Endometrium (tissue), 2 donors: ENCODE data around the gene RPS6KC1.
"Not testable (repeated sequence)": the region's sequence is repeated elsewhere in the genome, so short reads cannot be mapped to it uniquely, and the experiment has no call there.

Source experiments
- FAIRE-seq: peaks from 2 replicates; lab custom pipeline; 2012; peaks lifted over from hg19 to GRCh38; lab: Jason Lieb, UNC
- donor health status: control.
- donor health status: control.

The RPS6KC1 gene

DNA sequence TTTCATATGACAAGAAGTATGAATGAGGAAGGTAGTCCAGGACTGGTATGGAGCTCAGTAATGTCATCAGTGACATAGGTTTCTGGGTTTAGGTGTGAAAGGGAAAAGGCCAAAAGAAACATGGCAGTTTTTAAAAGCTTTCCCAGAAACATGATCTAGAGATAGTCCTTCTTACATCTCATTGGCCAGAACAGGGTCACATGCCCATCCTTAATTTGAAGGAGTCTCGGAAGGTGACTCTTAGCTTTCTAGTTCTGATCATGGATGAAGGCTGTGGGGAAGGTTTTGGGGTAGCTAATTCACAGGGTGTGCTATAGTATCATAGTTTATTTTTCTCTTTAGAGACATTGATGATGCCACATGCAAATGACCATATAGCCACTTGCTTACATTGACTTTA, 55.3 kb downstream of the RPS6KC1 start:
- FAIRE-seq, result no peak

DNA sequence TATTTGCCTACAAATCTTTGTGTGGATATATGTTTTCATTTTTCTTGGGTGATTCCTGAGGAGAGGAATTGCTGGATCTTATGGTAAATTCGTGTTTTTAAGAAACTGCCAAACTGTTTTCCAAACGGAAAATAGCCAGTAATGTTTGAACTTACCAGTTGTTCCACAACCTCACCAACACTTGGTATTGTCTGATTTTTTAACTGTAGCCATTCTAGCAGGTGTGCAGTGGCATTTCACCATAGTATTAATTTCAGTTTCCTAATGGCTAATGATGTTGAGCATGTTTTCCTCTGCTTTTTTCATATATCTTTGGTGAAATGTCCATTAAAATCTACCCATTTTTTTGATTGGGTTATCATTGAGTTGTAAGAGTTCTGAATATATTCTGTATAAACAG, 56.6 kb downstream of the RPS6KC1 start:
- no peak for FAIRE-seq

DNA sequence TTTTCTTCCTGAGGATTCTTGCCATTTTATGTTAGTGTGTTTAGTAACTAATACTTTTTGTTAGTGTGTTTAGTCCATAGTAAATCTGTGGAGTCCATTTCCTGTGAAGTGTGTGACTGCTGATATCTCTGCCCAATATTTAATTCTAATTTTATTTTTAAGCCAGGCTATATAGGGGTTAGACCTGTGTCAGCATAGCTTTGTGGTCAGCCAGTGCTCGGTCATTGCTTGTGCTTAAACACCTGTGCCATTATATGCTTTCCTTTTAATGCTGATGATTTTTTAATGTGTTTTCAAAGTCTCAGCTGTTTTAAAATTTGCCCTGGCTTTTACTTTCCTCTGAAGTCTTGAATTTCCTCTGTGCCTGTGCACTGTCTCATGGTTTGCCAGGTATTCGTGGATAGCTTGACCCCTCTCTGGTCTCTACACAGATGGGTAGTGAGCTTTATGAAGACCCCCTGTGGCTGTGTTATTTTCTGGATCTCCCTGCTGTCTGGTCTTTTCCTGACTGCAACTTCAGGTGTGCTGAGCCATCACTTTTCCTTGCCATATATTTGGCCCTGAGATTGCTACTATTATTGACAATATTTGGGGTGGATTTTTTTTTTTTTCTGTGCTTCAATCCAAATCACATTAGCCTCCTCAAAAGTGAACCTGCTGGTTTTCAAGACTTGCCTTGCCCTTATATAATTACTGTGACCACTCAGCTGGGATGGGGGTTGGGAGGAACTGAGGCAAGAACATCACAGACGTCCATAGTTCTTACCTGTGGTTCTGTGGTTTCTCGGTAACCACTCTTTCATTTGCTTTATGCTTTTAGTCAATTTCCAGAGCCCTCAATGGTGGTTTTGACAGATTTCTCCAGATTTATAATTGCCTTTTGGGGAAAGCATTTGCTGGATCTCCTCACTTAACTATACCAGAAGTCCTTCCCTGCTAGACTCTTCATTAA, 59.6 kb downstream of the RPS6KC1 start:
- no peak for FAIRE-seq

DNA sequence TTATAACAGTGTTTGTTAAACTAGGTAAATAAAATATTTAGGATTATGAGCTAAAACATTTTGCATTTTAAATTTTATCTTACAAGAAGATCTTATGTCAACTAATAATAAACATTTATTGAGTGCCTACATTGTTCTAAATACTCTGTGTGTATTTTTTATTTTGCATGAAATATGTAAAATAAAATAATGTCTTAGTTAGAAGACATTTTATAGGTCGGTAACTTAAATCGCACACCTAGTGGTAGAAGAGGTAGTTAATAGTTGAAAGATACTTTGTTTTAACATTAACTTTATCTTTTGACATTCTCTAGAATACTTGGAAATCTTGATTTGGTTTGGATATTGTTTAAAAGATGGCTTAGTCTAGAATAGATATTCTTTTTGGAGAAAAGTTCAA, 60.5 kb downstream of the RPS6KC1 start:
- FAIRE-seq, result peak; percentile 81

DNA sequence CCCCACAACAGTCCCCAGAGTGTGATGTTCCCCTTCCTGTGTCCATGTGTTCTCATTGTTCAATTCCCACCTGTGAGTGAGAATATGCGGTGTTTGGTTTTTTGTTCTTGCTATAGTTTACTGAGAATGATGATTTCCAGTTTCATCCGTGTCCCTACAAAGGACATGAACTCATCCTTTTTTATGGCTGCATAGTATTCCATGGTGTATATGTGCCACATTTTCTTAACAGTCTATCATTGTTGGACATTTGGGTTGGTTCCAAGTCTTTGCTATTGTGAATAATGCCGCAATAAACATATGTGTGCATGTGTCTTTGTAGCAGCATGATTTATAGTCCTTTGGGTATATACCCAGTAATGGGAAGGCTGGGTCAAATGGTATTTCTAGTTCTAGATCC, 61.7 kb downstream of the RPS6KC1 start:
- FAIRE-seq, result not testable (repeated sequence)

DNA sequence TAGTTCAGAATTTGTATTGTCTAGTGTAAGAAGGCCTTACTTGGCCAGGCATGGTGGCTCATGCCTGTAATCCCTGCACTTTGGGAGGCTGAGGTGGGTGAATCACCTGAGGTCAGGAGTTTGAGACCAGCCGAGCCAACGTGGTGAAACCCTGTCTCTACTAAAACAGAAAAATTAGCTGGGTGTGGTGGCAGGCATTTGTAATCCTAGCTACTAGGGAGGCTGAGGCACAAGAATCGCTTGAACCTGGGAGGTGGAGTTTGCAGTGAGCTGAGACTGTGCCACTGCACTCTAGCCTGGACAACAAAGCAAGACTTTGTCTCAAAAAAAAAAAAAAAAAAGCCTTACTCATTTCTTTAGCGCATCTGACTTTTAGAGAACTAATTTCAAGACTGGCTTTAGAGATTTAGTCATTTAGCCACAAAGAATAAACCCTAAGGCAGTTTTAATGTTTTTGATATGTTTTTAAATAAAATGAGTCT, 66.7 kb downstream of the RPS6KC1 start:
- FAIRE-seq, result not testable (repeated sequence)

DNA sequence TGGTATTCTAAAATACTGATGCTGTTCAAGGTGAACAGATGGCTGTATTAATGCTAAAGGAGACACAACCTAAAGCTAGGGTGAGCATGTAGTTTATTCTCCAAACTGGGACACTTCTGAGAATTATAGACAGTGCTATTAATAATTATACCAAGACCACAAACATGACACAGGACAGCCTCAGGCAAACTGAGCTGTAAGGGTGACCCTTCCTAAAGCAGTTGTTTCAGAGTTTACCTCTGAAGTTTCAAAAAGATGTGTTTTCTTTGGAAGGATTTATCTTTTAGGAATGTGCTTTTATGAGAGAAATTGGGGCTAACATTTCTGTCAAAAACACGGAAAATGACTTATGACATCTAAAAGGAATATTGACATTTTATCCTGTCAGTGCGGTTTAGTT, 68.8 kb downstream of the RPS6KC1 start:
- FAIRE-seq, result no peak

DNA sequence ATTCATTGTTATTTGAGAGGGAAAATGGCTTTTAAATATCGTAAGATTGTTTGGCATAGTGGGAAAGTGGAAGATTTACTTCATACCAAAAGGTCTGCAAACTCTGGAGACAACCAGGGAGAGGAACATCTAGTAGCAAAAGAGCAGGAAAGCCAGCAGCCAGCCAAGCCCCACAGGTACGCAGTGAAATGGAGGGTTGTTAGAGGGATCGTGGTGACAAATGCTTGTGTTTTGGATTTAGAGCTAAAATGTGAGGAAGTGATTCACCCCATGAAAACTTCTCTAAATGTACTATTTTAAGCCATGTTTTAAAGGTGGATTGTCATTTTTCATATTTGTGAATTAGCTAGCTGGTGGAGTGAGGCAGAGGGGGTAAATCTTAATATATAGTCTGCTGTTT, 69.3 kb downstream of the RPS6KC1 start:
- no peak for FAIRE-seq

DNA sequence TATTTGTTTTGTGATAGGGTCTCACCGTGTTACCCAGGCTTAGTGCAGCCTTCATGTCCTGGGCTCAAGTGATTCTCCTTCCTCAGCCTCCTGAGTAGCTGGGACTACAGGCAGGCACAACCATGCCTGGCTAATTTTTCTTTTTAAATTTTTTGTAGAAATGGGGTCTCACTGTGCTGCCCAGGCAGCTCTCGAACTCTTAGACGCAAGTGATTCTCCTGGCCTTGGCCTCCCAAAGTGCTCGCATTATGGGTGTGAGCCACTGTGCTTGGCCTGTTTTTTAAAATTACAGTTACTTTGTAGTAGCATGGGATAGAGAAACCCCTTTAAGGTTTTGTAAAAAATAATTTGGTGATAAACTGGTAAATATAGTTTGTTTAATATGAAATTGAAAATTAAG, 69.9 kb downstream of the RPS6KC1 start:
- FAIRE-seq, result no peak

DNA sequence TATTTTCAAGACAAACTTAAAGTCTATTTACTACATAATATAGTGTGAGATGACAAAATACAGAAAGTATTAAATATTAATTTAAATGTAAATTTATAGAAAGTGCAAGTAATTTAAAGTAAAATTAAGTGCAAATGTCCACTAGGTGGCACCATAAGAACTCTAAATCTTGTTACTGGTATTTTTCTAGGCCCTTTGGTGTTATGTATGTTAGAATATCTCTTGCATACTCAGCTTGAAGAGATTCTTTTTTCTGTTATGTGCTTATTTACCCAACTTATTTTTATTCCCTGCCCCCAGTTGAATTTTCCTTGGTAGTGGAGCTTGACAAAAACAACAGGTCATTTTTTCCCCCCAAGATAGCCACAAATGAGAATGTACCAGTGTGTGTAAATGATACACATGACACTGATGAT, 71.5 kb downstream of the RPS6KC1 start:
- FAIRE-seq, result peak; percentile 70

DNA sequence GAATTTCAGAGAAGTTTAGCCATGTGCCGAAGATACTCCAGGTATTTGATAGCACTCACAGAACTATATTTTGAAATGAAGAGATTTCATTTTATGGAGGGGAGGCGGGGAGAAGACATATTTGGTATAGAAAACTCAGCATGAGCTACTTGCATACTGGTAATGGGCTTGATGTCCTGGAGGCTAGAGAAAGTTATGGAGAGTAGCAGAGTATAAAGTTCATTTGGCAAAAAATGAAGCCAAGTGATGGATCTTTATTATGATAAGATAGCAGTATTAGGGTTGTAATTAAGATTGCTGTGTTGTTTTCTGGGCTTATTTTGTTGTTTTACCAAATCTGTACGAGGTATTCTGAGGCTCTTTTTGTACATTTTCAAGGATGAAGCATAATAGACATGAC, 72.0 kb downstream of the RPS6KC1 start:
- FAIRE-seq, result no peak

DNA sequence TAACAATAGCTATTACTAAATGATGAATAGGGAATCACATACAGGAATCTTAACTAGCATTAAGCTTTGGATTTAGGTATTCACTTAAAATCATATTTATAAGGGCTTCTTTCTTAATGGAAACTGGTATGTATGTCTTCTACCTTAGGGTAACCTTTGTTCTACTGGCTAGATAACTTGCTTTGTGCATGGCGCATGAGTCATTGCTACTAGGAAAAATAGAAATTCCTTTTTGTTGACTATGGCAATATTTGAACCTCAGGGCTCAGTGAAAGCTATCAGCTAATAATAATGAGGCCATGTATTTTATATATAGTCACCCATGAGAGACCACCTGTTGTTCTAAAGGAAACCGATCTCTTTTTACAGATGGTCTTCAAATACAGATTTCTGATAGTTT, 72.5 kb downstream of the RPS6KC1 start:
- no peak for FAIRE-seq

DNA sequence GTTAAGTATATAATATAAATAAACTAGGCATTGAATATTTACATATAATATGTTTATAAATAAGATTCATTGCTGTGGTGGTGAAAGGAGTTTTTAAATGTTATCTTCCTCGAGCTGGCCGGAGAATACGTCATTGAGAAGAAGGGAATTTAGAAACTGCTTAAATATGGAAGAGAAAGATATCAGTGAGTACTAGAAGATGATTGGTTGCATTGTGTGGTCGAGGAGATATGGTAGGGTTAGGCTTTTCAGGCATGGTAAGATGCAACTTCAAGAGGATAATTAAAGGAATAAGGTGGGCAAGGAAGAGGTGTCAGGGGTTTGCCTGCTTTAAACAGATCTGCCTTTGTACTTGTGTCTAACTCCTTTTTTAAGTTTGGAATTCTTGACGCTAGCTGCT, 73.5 kb downstream of the RPS6KC1 start:
- no peak for FAIRE-seq

DNA sequence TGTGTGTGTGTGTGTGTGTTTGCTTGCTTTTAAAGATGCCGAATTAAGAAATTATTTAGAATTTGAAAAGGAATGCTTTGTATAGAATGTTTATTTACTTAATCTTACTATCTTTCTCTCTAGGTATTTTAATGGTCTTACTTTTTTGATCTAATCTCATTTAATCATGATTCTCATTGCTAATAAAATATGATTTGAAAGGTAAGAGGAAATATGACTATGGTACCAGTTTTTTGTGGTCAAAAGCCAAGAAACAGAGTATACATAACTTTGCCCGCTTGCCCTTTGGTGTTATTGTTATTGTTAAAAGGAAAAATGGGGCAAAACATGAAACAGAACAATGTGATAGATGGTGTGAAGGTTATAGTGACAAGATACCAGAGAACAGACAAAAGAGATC, 74.6 kb downstream of the RPS6KC1 start:
- no peak for FAIRE-seq

DNA sequence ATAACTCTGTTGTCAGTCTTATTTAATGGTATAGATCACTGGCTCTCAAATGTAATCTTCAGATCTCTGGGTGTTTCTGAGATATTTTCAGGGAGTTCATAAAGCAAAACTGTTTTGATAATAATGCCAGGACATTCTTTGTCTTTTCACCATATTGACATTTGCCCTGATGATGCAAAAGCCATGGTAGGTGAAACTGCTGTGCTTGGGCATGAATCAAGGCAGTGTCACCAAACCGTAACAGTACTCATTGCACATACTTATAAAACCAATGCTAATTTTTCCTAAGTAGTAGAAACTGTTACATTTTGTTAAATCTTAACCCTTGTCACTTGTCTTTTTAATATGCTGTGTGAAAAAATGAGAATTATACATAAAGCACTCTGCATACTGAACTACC, 76.0 kb downstream of the RPS6KC1 start:
- no peak for FAIRE-seq

DNA sequence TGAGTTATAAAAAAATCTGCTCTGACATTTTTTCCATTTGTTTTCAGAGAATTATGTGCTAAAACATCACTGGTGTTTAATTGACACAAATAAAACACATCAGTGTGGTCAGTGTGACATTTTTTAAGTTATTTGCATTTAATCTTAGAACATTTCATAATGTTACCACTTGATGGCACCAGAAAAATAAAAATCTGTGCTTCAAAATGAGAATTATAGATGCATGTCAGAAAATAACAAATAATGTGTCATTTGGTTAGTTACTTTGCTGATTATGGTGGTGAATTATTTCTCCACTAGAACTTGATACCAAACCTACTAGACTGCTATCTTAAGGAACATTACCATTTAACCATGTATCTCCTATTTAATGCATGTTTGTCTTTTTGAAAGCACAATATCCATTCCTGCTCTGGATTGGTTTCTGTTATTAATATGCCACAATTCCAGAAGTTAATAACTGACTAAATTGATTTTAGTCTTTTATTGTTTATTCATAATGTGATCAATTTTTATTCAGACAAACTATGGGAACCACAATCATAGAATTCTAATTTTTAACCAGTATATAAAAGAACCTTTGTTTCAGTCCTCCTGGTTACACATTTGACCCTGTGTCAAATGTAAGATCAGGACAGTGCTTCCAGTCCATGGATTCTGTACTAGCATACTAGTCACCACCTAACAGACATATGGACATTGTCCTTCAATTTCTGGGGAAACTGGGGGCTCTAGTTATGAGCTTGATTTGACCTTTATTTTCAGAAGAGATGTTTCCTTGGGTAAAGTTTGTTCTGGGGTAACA, 81.0 kb downstream of the RPS6KC1 start:
- peak; percentile 57 for FAIRE-seq

DNA sequence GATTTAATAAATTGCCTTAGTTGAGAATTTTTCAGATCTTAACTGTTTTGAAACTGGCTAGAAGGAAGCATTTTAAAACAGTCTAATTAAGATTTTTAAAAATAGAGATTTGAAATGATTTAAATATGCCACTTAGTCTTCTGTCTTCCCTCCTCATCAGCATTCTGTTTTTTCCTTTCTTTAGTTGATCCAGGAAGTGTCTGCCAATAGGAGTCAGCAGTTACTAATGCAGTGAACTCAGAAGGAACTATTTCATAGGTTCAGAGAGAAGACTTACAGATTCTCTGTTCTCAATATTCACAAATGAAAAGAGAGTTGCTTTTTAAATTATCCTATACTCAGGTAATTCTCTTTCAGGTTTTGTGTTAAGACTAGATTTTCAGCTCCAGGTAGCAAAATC, 84.5 kb downstream of the RPS6KC1 start:
- FAIRE-seq, result no peak

DNA sequence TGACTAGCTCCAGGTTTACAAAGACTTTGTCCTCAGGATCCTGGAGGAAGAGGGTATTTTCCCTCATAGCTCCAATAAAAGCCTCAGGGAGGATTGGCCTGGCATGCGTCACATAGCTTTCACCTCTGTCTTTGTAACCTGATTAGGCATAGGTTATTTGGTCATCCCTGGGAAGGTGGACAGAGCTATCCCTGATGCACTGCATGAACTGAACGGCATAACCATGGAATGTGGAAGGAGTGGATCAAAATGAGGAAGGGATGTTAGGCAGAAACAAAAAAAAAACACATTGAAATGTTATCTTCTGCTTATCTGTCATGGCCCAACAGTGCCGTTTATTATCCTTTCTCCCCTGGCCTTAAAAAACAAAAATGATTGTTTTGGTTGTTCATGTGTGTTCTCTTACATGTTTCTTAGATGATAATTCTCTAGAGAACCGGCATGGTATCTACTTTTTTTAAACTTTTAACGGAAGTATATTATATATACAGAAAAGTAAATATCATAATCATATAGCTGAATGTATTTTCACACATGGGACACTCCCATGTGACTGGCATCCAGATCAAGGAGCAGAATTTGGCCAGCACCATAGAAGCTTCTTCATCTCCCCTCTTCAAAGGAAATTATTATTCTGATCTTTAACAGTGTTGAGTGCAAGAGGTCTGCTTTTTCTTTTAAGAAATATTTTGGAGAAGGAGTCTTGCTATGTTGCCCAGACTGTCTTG, 85.3 kb downstream of the RPS6KC1 start:
- no peak for FAIRE-seq

DNA sequence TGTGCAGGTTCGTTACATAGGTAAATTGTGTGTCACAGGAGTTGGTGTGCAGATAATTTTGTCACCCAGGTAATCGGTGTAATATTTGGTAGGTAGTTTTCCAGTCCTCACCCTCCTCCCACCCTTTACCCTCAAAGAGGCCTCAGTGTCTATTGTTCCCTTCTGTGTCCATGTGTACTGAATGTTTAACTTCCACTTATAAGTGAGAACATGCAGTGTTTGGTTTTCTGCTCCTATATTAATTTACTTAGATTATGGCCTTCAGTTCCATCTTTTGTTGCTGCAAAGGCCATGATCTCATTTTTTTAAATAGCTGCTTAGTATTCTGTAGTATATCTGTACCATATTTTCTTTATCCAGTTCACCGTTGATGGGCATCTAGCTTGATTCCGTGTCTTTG, 87.3 kb downstream of the RPS6KC1 start:
- FAIRE-seq, result no peak

DNA sequence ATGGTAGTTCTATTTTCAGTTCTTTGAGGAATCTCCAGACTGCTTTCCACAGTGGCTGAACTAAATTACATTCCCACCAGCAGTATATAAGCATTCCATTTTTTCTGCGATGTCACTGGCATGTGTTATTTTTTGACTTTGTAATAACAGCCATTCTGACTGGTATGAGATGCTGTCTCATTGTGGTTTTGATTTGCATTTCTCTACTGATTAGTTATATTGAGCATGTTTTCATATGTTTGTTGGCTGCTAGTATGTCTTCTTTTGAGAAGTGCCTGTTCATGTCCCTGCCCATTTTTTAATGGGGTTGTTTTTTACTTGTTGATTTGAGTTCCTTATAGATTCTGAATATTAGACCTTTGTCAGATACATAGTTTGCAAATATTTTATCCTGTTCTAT, 87.9 kb downstream of the RPS6KC1 start:
- FAIRE-seq, result no peak

DNA sequence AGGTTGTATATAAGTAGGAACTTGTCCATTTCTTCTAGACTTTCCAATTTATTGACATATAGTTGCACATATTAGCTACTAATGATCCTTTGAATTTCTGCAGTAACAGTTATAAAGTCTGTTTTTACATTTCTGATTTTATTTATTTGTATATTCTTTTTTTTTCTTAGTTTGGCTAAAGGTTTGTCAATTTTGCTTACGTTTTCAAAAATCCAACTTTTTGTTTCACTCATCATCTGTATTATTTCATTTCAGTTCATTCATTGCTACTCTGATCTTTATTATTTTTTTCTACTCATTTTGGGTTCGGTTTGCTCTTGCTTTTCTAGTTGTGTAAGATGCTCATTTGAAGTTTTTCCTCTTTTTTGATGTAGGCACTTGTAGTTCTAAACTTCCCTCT, 97.9 kb downstream of the RPS6KC1 start:
- FAIRE-seq, result no peak

DNA sequence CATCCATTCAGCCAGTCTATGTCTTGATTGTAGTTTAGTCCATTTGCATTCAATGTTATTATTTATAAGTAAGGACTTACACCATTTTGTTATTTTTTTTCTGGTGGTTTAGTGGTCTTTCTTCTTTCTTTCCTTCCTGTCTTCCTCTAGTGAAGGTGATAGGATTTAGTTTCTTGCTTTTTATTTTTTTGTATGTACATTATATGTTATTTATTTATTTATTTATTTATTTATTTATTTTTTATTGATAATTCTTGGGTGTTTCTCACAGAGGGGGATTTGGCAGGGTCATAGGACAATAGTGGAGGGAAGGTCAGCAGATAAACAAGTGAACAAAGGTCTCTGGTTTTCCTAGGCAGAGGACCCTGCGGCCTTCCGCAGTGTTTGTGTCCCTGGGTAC, 99.0 kb downstream of the RPS6KC1 start:
- FAIRE-seq, result not testable (repeated sequence)
